Testis (tissue), 3 donors: ENCODE data around the gene FHOD3. TPM values are rescaled to one million over a fixed set of nuclear protein-coding genes. Genes with fewer than 3 reads are reported as not detected.

Experiments
- DNase-seq: peaks from one replicate; pipeline ENCODE4 v3.0.0-alpha.2; 2019
- H3K27ac ChIP-seq, 2 donors: fragments of 200-600 bp; sonication (generic); one replicate each; pipeline ENCODE4 v1.5.1; 2019
- H3K27me3 ChIP-seq: fragments of 200-600 bp; sonication (generic); one replicate; pipeline ENCODE4 v1.5.1; 2019
- H3K36me3 ChIP-seq: fragments of 200-600 bp; sonication (generic); one replicate; pipeline ENCODE4 v1.5.1; 2017; ENCODE audit warnings: low read depth; ENCODE audit errors: missing control alignments
- H3K4me1 ChIP-seq: fragments of 200-600 bp; sonication (generic); one replicate; pipeline ENCODE4 v1.5.1; 2019
- H3K4me3 ChIP-seq, 2 donors: fragments of 200-600 bp; sonication (generic); one replicate each; pipeline ENCODE4 v1.5.1; 2017 to 2019
- H3K9me3 ChIP-seq: fragments of 200-600 bp; sonication (generic); one replicate; pipeline ENCODE4 v1.5.1; 2017
- POLR2A ChIP-seq: fragments of 450-650 bp; IDR thresholded peaks from one replicate; pipeline ENCODE4 v1.6.1; 2017; ENCODE audit warnings: antibody characterized with exemption, mild to moderate bottlenecking, moderate library complexity
- WGBS, 2 donors: methylation state at CpG; one replicate each; pipeline ENCODE4 v1.1.5; 2018; 5-methylcytosine and 5-hydroxymethylcytosine counted together
- intact Hi-C: fragments of 100-400 bp; cut with DNase I; formaldehyde crosslinking; loops from one replicate; pipeline ENCODE4 v1.15.1; 2023; ENCODE audit warnings: low total_unique reads
- polyA plus RNA-seq: library from polyadenylated mRNA; stranded (reverse); fragments of 350-450 nt; fragmentation: Illumina TruSeq; extraction: RNeasy Lipid Tissue Mini Kit (QIAGEN cat#74804); gene quantifications from one replicate; pipeline ENCODE4 v1.2.3, GENCODE V29; 2014; ENCODE audit warnings: low read depth, low replicate concordance; ENCODE audit not compliant: insufficient read depth
- total RNA-seq, 2 donors: library from RNA; depleted of rRNA; stranded (reverse); fragments of >200 nt; gene quantifications; one replicate each; pipeline ENCODE4 v1.2.3, GENCODE V29; 2016
- TF ChIP-seq, protein P1 (sequence below), 3 experiments: fragments of 450-650 bp in 2 of 3; fragments of 200-600 bp in 1 of 3; sonication (generic) in 1 of 3; IDR thresholded peaks; one replicate each; pipeline ENCODE4 v1.5.1; 2016 to 2019; ENCODE audit warnings: antibody characterized with exemption in 3 of 3, mild to moderate bottlenecking in 2 of 3, moderate library complexity in 1 of 3

FHOD3 gene
- total and polyA plus RNA-seq, 3 donors from 2014 or later: 6.5 to 46.8 (median 37.3) TPM

DNA sequence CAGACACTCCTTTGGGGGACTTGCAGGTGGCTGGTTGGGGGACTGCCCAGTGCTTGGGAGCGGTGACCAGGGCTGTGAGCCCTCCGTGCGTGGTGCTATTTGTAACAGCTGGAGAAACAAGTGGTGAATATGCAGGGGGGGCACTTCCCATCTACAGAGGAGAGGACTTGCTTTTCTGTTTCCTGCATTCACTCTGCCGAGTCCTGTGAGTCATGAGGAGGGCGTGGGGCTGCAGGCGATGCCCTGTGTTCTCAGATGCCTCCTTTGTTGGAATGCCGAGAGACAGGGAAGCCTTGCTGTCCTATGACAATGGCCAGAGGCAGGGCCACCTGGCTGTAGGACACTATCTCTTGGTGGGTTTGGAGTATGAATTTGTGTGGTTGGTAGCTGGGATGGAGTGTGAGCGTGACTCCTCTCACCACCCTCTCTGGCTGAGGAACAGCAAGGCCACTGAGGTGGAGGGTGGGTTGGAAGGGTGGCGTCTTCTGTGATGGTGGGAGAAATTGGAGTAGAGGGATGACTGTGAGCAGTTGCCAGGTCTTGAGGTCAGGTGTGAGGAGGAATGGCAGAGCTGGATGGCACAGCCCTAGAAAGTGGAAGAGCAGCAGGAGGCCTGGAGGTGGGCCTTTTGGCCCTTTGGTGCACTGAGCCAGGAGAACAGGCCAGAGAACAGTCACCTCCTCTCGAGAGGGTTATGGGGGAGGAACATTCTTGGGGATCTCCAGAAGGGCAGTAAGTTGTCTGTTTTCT is 24.3 kb downstream of the FHOD3 start:
- H3K9me3 ChIP-seq: no peaks in the 10 kb centered on the region
- no peak for TF ChIP-seq POLR2A
- TF ChIP-seq, protein P1, sequence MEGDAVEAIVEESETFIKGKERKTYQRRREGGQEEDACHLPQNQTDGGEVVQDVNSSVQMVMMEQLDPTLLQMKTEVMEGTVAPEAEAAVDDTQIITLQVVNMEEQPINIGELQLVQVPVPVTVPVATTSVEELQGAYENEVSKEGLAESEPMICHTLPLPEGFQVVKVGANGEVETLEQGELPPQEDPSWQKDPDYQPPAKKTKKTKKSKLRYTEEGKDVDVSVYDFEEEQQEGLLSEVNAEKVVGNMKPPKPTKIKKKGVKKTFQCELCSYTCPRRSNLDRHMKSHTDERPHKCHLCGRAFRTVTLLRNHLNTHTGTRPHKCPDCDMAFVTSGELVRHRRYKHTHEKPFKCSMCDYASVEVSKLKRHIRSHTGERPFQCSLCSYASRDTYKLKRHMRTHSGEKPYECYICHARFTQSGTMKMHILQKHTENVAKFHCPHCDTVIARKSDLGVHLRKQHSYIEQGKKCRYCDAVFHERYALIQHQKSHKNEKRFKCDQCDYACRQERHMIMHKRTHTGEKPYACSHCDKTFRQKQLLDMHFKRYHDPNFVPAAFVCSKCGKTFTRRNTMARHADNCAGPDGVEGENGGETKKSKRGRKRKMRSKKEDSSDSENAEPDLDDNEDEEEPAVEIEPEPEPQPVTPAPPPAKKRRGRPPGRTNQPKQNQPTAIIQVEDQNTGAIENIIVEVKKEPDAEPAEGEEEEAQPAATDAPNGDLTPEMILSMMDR (IDR thresholded peaks at IDR 0.05): no peak
- H3K36me3 ChIP-seq: no peaks in the 10 kb centered on the region
- no peaks in the 10 kb centered on the region for H3K4me1 ChIP-seq
- H3K27me3 ChIP-seq: no peaks in the 10 kb centered on the region
- intact Hi-C loops: no loop called here
- no peak overlapping the region for H3K27ac ChIP-seq
- H3K4me3 ChIP-seq: no peak overlapping the region
- DNase-seq: no peak
- WGBS, 2 donors: 71 to 84% methylated on average over 10 of the region's 10 CpGs

DNA sequence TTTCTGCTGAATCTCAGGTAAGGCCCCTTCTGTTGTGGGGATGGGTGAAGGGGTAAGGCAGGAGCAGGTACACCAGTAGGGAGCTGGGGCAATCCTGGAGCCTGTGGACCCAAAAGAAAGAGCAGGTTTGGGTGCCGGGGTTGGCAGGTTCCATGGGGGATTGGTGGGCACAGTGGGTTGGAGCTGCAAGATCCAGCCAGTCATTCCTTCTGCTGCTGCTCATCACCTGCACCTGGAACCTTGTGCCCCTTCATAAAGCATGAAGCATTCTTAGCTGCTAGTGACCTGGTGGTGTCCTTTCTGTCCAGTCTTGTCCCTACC is 24.9 kb downstream of the FHOD3 start:
- WGBS, 2 donors: 100% methylated on average over 1 of the region's 1 CpG
- no peaks in the 10 kb centered on the region for H3K4me1 ChIP-seq
- no peaks in the 10 kb centered on the region for H3K27me3 ChIP-seq
- H3K27ac ChIP-seq: no peak overlapping the region
- no peaks in the 10 kb centered on the region for H3K9me3 ChIP-seq
- intact Hi-C loops: no loop called here
- no peak for DNase-seq
- H3K36me3 ChIP-seq: no peaks in the 10 kb centered on the region
- H3K4me3 ChIP-seq: no peak overlapping the region
- TF ChIP-seq POLR2A: no peak
- TF ChIP-seq, protein P1 (IDR thresholded peaks at IDR 0.05): no peak

DNA sequence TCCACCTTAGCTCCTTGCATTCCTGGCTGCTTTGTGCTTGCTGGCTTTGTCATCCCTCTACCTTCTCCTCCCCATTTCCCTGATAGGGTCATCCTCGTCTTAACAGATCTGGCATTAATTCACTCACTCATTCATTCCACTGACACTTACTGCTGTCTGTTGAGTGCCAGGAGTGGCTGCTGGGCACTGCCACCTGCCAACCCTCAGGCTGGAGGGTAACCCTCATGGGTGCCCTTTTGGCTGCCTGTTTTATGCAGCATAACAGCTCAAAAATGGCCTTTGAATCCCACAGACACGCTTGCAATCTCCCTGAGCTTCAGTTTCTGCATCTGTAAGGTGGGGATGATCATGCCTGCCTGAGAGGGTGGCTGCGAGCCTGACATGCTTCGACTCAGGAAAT is 25.2 kb downstream of the FHOD3 start:
- TF ChIP-seq, protein P1 (IDR thresholded peaks at IDR 0.05): no peak
- TF ChIP-seq POLR2A: no peak
- Histone ChIP-seq H3K36me3 (no peaks in the 10 kb centered on the region), H3K27ac (no peak overlapping the region), H3K4me3 (no peak overlapping the region), H3K4me1 (no peaks in the 10 kb centered on the region), H3K27me3 (no peaks in the 10 kb centered on the region), H3K9me3 (no peaks in the 10 kb centered on the region)
- intact Hi-C loops: no loop called here
- 67 to 75% methylated on average over 4 of the region's 4 CpGs for WGBS, 2 donors
- DNase-seq: no peak

DNA sequence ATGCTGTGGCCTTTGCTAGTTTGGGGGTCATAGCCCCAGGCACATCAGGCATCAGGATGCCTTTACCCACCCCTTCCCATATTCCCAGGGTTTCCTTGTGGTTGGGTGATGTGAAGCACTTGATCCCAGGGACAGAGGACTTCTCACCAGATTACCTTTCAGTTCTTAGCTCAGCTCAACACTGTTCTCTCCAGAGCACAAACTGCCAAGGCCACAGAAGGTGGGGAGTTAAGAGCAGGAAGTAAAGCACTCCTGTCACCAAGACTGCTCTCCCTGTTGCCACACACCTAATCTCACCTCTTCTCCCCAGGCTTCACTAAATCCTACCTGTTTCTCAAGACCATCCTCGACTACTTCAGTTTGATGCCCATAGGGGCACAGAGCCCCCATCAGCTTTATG is 25.9 kb downstream of the FHOD3 start:
- Histone ChIP-seq H3K4me1 (no peaks in the 10 kb centered on the region), H3K9me3 (no peaks in the 10 kb centered on the region), H3K4me3 (no peak overlapping the region), H3K27me3 (no peaks in the 10 kb centered on the region), H3K36me3 (no peaks in the 10 kb centered on the region), H3K27ac (no peak overlapping the region)
- no peak for DNase-seq
- intact Hi-C loops: no loop called here
- TF ChIP-seq, protein P1 (IDR thresholded peaks at IDR 0.05): no peak
- 83 to 92% methylated on average over 1 of the region's 1 CpG for WGBS, 2 donors

DNA sequence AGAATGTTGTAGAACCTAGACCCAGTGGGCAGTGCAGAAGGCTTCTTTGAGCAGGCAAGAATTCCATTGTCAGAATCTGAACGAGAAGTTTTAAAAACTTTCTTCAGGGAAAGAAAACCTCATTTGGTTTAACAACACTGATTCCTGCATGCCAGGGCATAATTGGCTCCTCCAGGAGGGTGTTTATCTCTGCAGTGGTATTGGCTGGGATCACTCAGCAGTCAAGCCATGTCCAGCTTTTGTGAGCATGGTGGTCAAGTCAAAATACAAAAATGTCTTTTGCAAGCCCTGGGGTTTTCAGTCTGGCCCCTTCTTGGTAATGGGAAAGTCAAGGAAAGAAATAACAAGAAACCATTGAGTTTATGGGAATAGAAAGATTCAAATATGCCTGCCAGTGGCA is 28.3 kb downstream of the FHOD3 start:
- no peaks in the 10 kb centered on the region for H3K36me3 ChIP-seq
- DNase-seq: no peak
- H3K4me3 ChIP-seq: no peak overlapping the region
- H3K27ac ChIP-seq: no peak overlapping the region
- WGBS, 2 donors: 63 to 82% methylated on average over 1 of the region's 1 CpG
- TF ChIP-seq POLR2A: no peak
- TF ChIP-seq, protein P1 (IDR thresholded peaks at IDR 0.05): no peak
- H3K4me1 ChIP-seq: no peaks in the 10 kb centered on the region
- no peaks in the 10 kb centered on the region for H3K9me3 ChIP-seq
- intact Hi-C loops: no loop called here
- H3K27me3 ChIP-seq: no peaks in the 10 kb centered on the region
